Neural crest cell (in vitro differentiated cells): ENCODE measurements around the gene TEX2. TPM values are rescaled to one million over a fixed set of nuclear protein-coding genes. Genes with fewer than 3 reads are reported as not detected.

Experiments
- DNase-seq: peaks from one replicate; pipeline ENCODE4 v3.0.0; 2021; ENCODE audit warnings: low read depth, mixed read lengths, low spot score
- H3K27ac Mint-ChIP-seq: one replicate; pipeline ENCODE4 v1.8.0; 2021; ENCODE audit warnings: mild to moderate bottlenecking, mixed read lengths; ENCODE audit not compliant: unreplicated experiment
- H3K27me3 Mint-ChIP-seq: 2 replicates; pipeline ENCODE4 v1.8.0; 2021; ENCODE audit warnings: low read depth, mild to moderate bottlenecking, mixed read lengths
- H3K36me3 Mint-ChIP-seq: 2 replicates; pipeline ENCODE4 v1.8.0; 2021; ENCODE audit warnings: low read depth, mild to moderate bottlenecking, mixed read lengths
- H3K4me1 Mint-ChIP-seq: 2 replicates; pipeline ENCODE4 v1.8.0; 2021; ENCODE audit warnings: mixed read lengths
- H3K4me3 Mint-ChIP-seq: one replicate; pipeline ENCODE4 v1.8.0; 2021; ENCODE audit warnings: mild to moderate bottlenecking, mixed read lengths
- H3K9me3 Mint-ChIP-seq: 2 replicates; pipeline ENCODE4 v1.8.0; 2021; ENCODE audit warnings: mixed read lengths
- CTCF ChIP-seq: fragments of 200-600 bp; sonication (generic); conservative IDR thresholded peaks from 2 replicates; pipeline ENCODE4 v1.5.0; 2021; ENCODE audit warnings: antibody characterized with exemption, mild to moderate bottlenecking
- total RNA-seq: library from RNA; stranded (reverse); gene quantifications from 2 replicates; pipeline ENCODE4 v1.2.1, GENCODE V29; 2021

The TEX2 gene
- total RNA-seq, 1 donor from 2014 or later, result 19.2 TPM

GRCh38 chr17:64304551-64304950 lies 41.5 kb upstream of the TEX2 start:
- Mint-ChIP-seq H3K9me3 (no peaks in the 10 kb centered on the region), H3K27me3 (no peaks in the 10 kb centered on the region), H3K4me3 (no peak overlapping the region), H3K36me3 (no peaks in the 10 kb centered on the region), H3K27ac (no peak overlapping the region), H3K4me1 (no peaks in the 10 kb centered on the region)
- no peak for TF ChIP-seq CTCF
- no peak for DNase-seq

- DNase-seq, result no peak
- H3K4me1 Mint-ChIP-seq, result no peaks in the 10 kb centered on the region
- H3K27ac Mint-ChIP-seq, result no peak overlapping the region
- no peaks in the 10 kb centered on the region for H3K36me3 Mint-ChIP-seq
- no peak for TF ChIP-seq CTCF
- no peak overlapping the region for H3K4me3 Mint-ChIP-seq
- no peaks in the 10 kb centered on the region for H3K27me3 Mint-ChIP-seq
- H3K9me3 Mint-ChIP-seq, result no peaks in the 10 kb centered on the region
These were observed 37.6 kb upstream of the TEX2 start for GRCh38 chr17:64300699-64300965.

- DNase-seq, result no peak
- no peaks in the 10 kb centered on the region for H3K36me3 Mint-ChIP-seq
- no peaks in the 10 kb centered on the region for H3K27me3 Mint-ChIP-seq
- no peak overlapping the region for H3K4me3 Mint-ChIP-seq
- no peaks in the 10 kb centered on the region for H3K9me3 Mint-ChIP-seq
- H3K27ac Mint-ChIP-seq, result no peak overlapping the region
- H3K4me1 Mint-ChIP-seq, result no peaks in the 10 kb centered on the region
- TF ChIP-seq CTCF, result no peak
These were observed 34.5 kb upstream of the TEX2 start for GRCh38 chr17:64297467-64298088.

GRCh38 chr17:64296246-64296645 lies 33.2 kb upstream of the TEX2 start:
- H3K9me3 Mint-ChIP-seq, result peaks cover 5% of the 10 kb centered on the region
- no peaks in the 10 kb centered on the region for H3K4me1 Mint-ChIP-seq
- H3K27me3 Mint-ChIP-seq, result no peaks in the 10 kb centered on the region
- no peak for TF ChIP-seq CTCF
- no peaks in the 10 kb centered on the region for H3K36me3 Mint-ChIP-seq
- DNase-seq, result no peak
- no peak overlapping the region for H3K27ac Mint-ChIP-seq
- no peak overlapping the region for H3K4me3 Mint-ChIP-seq

GRCh38 chr17:64295146-64295545 lies 32.1 kb upstream of the TEX2 start:
- Mint-ChIP-seq H3K36me3 (peaks cover 2% of the 10 kb centered on the region), H3K27ac (no peak overlapping the region), H3K4me3 (no peak overlapping the region), H3K4me1 (no peaks in the 10 kb centered on the region), H3K27me3 (no peaks in the 10 kb centered on the region), H3K9me3 (peaks cover 9% of the 10 kb centered on the region)
- DNase-seq, result no peak
- TF ChIP-seq CTCF, result no peak
